H1 (cell line): ENCODE results near the gene TNFSF11. TPM values are rescaled to one million over a fixed set of nuclear protein-coding genes. Genes with fewer than 3 reads are reported as not detected.

Experiments used
- CTCF ChIA-PET: fragments of 300-600 bp; sonication (Branson Sonifier 250); formaldehyde crosslinking; loops from one replicate; lab custom pipeline; 2021; ENCODE audit not compliant: partially characterized antibody; lab: Charles Lee
- POLR2A ChIA-PET: fragments of 300-600 bp; sonication (Branson Sonifier 250); formaldehyde crosslinking; loops from one replicate; lab custom pipeline; 2021; ENCODE audit warnings: inconsistent platforms; ENCODE audit not compliant: partially characterized antibody; lab: Charles Lee
- DNase-seq, 2 experiments: peaks; one replicate each; pipeline versions ENCODE4 v3.0.0 to v3.0.0-alpha.2; 2010 to 2022; ENCODE audit warnings: low spot score in 2 of 2, low read depth in 1 of 2, mixed read lengths in 1 of 2
- FAIRE-seq: peaks from 2 replicates; lab custom pipeline; 2011; peaks lifted over from hg19 to GRCh38; lab: Jason Lieb, UNC
- H2AFZ ChIP-seq: 2 replicates; pipeline ENCODE4 v1.8.1; 2012; ENCODE audit warnings: low read length, inconsistent platforms
- H2AK5ac ChIP-seq: 2 replicates; pipeline ENCODE4 v1.6.1; 2013; ENCODE audit warnings: low read depth, low read length
- H2BK120ac ChIP-seq: replicated peaks from 2 replicates; pipeline ENCODE3; 2013; ENCODE audit warnings: low read depth, low read length, inconsistent platforms
- H2BK12ac ChIP-seq: 2 replicates; pipeline ENCODE4 v1.6.1; 2013; ENCODE audit warnings: low read depth, low read length
- H2BK15ac ChIP-seq: 2 replicates; pipeline ENCODE4 v1.6.1; 2013; ENCODE audit warnings: low read length
- H2BK20ac ChIP-seq: 2 replicates; pipeline ENCODE4 v1.6.1; 2013; ENCODE audit warnings: low read length
- H2BK5ac ChIP-seq: 2 replicates; pipeline ENCODE4 v1.6.1; 2013; ENCODE audit warnings: low read depth, low read length
- H3K14ac ChIP-seq: 2 replicates; pipeline ENCODE4 v1.6.1; 2013; ENCODE audit warnings: inconsistent platforms; ENCODE audit not compliant: insufficient read length
- H3K18ac ChIP-seq: 2 replicates; pipeline ENCODE4 v1.6.1; 2013; ENCODE audit warnings: low read length; ENCODE audit errors: extremely low read depth
- H3K23ac ChIP-seq: 2 replicates; pipeline ENCODE4 v1.6.1; 2013; ENCODE audit warnings: inconsistent platforms; ENCODE audit not compliant: insufficient read length
- H3K23me2 ChIP-seq: 2 replicates; pipeline ENCODE4 v1.6.1; 2013; ENCODE audit warnings: low read depth, low read length
- H3K27ac ChIP-seq: 2 replicates; pipeline ENCODE4 v1.6.1; 2011; ENCODE audit warnings: low read depth, low read length, inconsistent platforms
- H3K27me3 ChIP-seq, 4 experiments: replicated peaks in 1 of 4; 1 replicate in 1 of 4; 2 replicates in 3 of 4; pipeline versions ENCODE4 v1.6.1 to v1.8.1; 2011 to 2013; ENCODE audit warnings: low read length in 3 of 4, mild to moderate bottlenecking in 3 of 4, inconsistent platforms in 2 of 4, mixed read lengths in 2 of 4, moderate library complexity in 1 of 4; ENCODE audit not compliant: control insufficient read depth in 3 of 4, insufficient read depth in 3 of 4; ENCODE audit errors: extremely low read depth in 1 of 4
- H3K36me3 ChIP-seq, 4 experiments: 2 replicates each; pipeline versions ENCODE4 v1.6.1 to v1.8.1; 2011 to 2013; ENCODE audit warnings: mild to moderate bottlenecking in 4 of 4, low read length in 3 of 4, moderate library complexity in 2 of 4, control low read depth in 1 of 4, inconsistent platforms in 1 of 4; ENCODE audit not compliant: insufficient read depth in 4 of 4, control insufficient read depth in 2 of 4
- H3K4ac ChIP-seq: replicated peaks from 2 replicates; pipeline ENCODE3; 2013; ENCODE audit warnings: low read length, low read depth, mixed read lengths, inconsistent platforms; ENCODE audit not compliant: insufficient read length
- H3K4me1 ChIP-seq, 4 experiments: replicated peaks in 1 of 4; 1 replicate in 1 of 4; 2 replicates in 3 of 4; pipeline versions ENCODE4 v1.6.1 to v1.8.1; 2011 to 2013; ENCODE audit warnings: low read length in 3 of 4, inconsistent platforms in 2 of 4, mixed read lengths in 1 of 4; ENCODE audit not compliant: insufficient read depth in 4 of 4, control insufficient read depth in 3 of 4
- H3K4me2 ChIP-seq, 2 experiments: 2 replicates each; pipeline versions ENCODE4 v1.6.1 to v1.8.1; 2011 to 2013; ENCODE audit warnings: low read depth in 2 of 2, low read length in 2 of 2, control low read depth in 1 of 2, inconsistent platforms in 1 of 2, mild to moderate bottlenecking in 1 of 2; ENCODE audit not compliant: insufficient read depth in 1 of 2
- H3K4me3 ChIP-seq, 4 experiments: fragments of 200-600, 300-600 bp in 1 of 4; sonication (generic), shearing (Covaris generic), sonication (Bioruptor Twin) in 1 of 4; 2 replicates each; pipeline versions ENCODE4 v1.5.1 to v1.8.1; 2011 to 2016; ENCODE audit warnings: low read length in 4 of 4, low read depth in 3 of 4, control low read depth in 2 of 4, inconsistent platforms in 2 of 4, mild to moderate bottlenecking in 2 of 4, mixed read lengths in 1 of 4, moderate library complexity in 1 of 4; ENCODE audit not compliant: insufficient read depth in 2 of 4; ENCODE audit errors: extremely low read depth in 1 of 4
- H3K56ac ChIP-seq: replicated peaks from 2 replicates; pipeline ENCODE3; 2013; ENCODE audit warnings: low read depth, mild to moderate bottlenecking, mixed read lengths, low read length, inconsistent platforms; ENCODE audit not compliant: insufficient read length
- H3K79me1 ChIP-seq: 2 replicates; pipeline ENCODE4 v1.6.1; 2013; ENCODE audit warnings: low read depth, low read length, control low read depth
- H3K79me2 ChIP-seq, 2 experiments: 2 replicates each; pipeline versions ENCODE4 v1.6.1 to v1.8.1; 2012 to 2013; ENCODE audit warnings: low read length in 2 of 2, mild to moderate bottlenecking in 2 of 2, inconsistent platforms in 1 of 2; ENCODE audit not compliant: insufficient read depth in 2 of 2, control insufficient read depth in 1 of 2
- H3K9ac ChIP-seq, 4 experiments: replicated peaks in 1 of 4; 1 replicate in 1 of 4; 2 replicates in 3 of 4; pipeline versions ENCODE4 v1.6.1 to v1.8.1; 2011 to 2013; ENCODE audit warnings: low read depth in 3 of 4, low read length in 3 of 4, control low read depth in 2 of 4, mild to moderate bottlenecking in 2 of 4, moderate library complexity in 2 of 4, inconsistent platforms in 1 of 4; ENCODE audit errors: extremely low read depth in 1 of 4
- H3K9me3 ChIP-seq, 2 experiments: 2 replicates each; pipeline versions ENCODE4 v1.6.1 to v1.8.1; 2012 to 2013; ENCODE audit warnings: mild to moderate bottlenecking in 2 of 2, moderate library complexity in 2 of 2, control low read depth in 1 of 2, inconsistent platforms in 1 of 2, low read depth in 1 of 2, low read length in 1 of 2, mixed read lengths in 1 of 2; ENCODE audit not compliant: insufficient read depth in 2 of 2
- H4K20me1 ChIP-seq, 2 experiments: replicated peaks in 1 of 2; 2 replicates each; pipeline versions ENCODE3 to v1.8.1; 2011 to 2013; ENCODE audit warnings: inconsistent platforms in 2 of 2, low read length in 2 of 2, mild to moderate bottlenecking in 1 of 2; ENCODE audit not compliant: insufficient read depth in 2 of 2, control insufficient read depth in 1 of 2
- H4K5ac ChIP-seq: 2 replicates; pipeline ENCODE4 v1.6.1; 2013; ENCODE audit warnings: low read length, low read depth, mixed read lengths, inconsistent platforms; ENCODE audit not compliant: insufficient read length
- H4K8ac ChIP-seq: 2 replicates; pipeline ENCODE4 v1.8.0; 2013; ENCODE audit warnings: mild to moderate bottlenecking, moderate library complexity, low read length, inconsistent platforms; ENCODE audit not compliant: insufficient read depth; ENCODE audit errors: extremely low read depth
- H4K91ac ChIP-seq: replicated peaks from 2 replicates; pipeline ENCODE3; 2013; ENCODE audit warnings: low read length, mixed read lengths, inconsistent platforms; ENCODE audit not compliant: insufficient read length
- HDAC2 ChIP-seq, 2 experiments: fragments of 300-600 bp in 1 of 2; sonication (generic) in 1 of 2; IDR thresholded peaks; 2 replicates each; pipeline ENCODE4 v1.6.1; 2011 to 2012; ENCODE audit warnings: low read depth in 2 of 2, low read length in 2 of 2, mild to moderate bottlenecking in 2 of 2, moderate library complexity in 2 of 2, borderline replicate concordance in 1 of 2, inconsistent platforms in 1 of 2
- JUN ChIP-seq: IDR thresholded peaks from 2 replicates; pipeline ENCODE4 v1.6.1; 2011; ENCODE audit warnings: low read depth, mild to moderate bottlenecking, improper control_type of control experiment, low read length
- KDM1A ChIP-seq: fragments of 200-600, 300-600 bp; sonication (generic); IDR thresholded peaks from 2 replicates; pipeline ENCODE4 v1.7.1; 2016; ENCODE audit warnings: mild to moderate bottlenecking, low read length, borderline replicate concordance
- KDM5A ChIP-seq: fragments of 200-600 bp; IDR thresholded peaks from 2 replicates; pipeline ENCODE4 v1.7.1; 2012; ENCODE audit warnings: mild to moderate bottlenecking, low read length, inconsistent platforms, mixed read lengths
- PHF8 ChIP-seq: fragments of 200-600 bp; sonication (generic); conservative IDR thresholded peaks from 2 replicates; pipeline ENCODE4 v1.7.1; 2012; ENCODE audit warnings: low read depth, mild to moderate bottlenecking, inconsistent platforms, low read length, moderate library complexity
- POU5F1 ChIP-seq: IDR thresholded peaks from 2 replicates; pipeline ENCODE4 v1.6.1; 2011; ENCODE audit warnings: low read depth, mild to moderate bottlenecking, low read length, moderate library complexity
- RFX5 ChIP-seq: IDR thresholded peaks from 2 replicates; pipeline ENCODE4 v1.6.1; 2011; ENCODE audit warnings: low read depth, low read length, improper control_type of control experiment, borderline replicate concordance
- RNF2 ChIP-seq: fragments of 200-900, 300-1000 bp; sonication (generic); IDR thresholded peaks from 2 replicates; pipeline ENCODE4 v1.7.1; 2016; ENCODE audit warnings: borderline replicate concordance, low read depth, mild to moderate bottlenecking, antibody characterized with exemption, low read length; ENCODE audit not compliant: poor library complexity, severe bottlenecking; ENCODE audit errors: missing control alignments
- SIN3A ChIP-seq, 2 experiments: IDR thresholded peaks in 1 of 2; conservative IDR thresholded peaks in 1 of 2; 2 replicates each; pipeline ENCODE4 v1.6.1; 2011 to 2012; ENCODE audit warnings: low read length in 2 of 2, improper control_type of control experiment in 1 of 2, low read depth in 1 of 2, mild to moderate bottlenecking in 1 of 2
- TBP ChIP-seq: IDR thresholded peaks from 2 replicates; pipeline ENCODE4 v1.6.1; 2011; ENCODE audit warnings: low read depth, low read length, improper control_type of control experiment
- WGBS, 2 experiments: shearing (Covaris generic) in 1 of 2; methylation state at CpG; one replicate each; pipeline versions ENCODE4 v1.1.6 to v1.1.7; 2013 to 2015; ENCODE audit warnings: low lambda C conversion rate in 2 of 2, mixed read lengths in 2 of 2, inconsistent platforms in 1 of 2, low coverage in 1 of 2, missing lambda C conversion rate in 1 of 2; ENCODE audit not compliant: insufficient replicate concordance in 2 of 2, insufficient coverage in 1 of 2, insufficient read length in 1 of 2; ENCODE audit errors: extremely low coverage in 1 of 2, missing lambda C conversion rate in 1 of 2; 5-methylcytosine and 5-hydroxymethylcytosine counted together
- polyA plus RNA-seq, 7 experiments: library from polyadenylated mRNA; depleted of rRNA in 3 of 7; stranded (reverse) in 5 of 7; unstranded in 2 of 7; fragments of >200 nt in 5 of 7; fragments of 200-250 nt in 2 of 7; gene quantifications; 1 replicate in 5 of 7; 2 replicates in 1 of 7; 4 replicates in 1 of 7; pipeline versions ENCODE4 v1.2.1 to v1.2.3, GENCODE V29; 2011 to 2013; ENCODE audit warnings: missing spikeins in 2 of 7, mixed read lengths in 2 of 7
- total RNA-seq: library from RNA; stranded (reverse); fragmentation: NEBNext Ultra II Directional; extraction: Animal tissue kit (Norgen Biotek cat#: 25700); gene quantifications from 2 replicates; pipeline ENCODE4 v1.2.1, GENCODE V29; 2021
- TF ChIP-seq, protein P1 (sequence below): IDR thresholded peaks from 2 replicates; pipeline ENCODE4 v1.6.1; 2011; ENCODE audit warnings: low read length, improper control_type of control experiment
- TF ChIP-seq, protein P2 (sequence below): IDR thresholded peaks from 2 replicates; pipeline ENCODE4 v1.6.1; 2012; ENCODE audit warnings: inconsistent platforms

The TNFSF11 gene
- total and polyA plus RNA-seq, 2 of the 8 experiments (the other 6 are each of a cell fraction or from before 2014, with no cell fraction given), result 9.3 to 12.0 TPM

DNA sequence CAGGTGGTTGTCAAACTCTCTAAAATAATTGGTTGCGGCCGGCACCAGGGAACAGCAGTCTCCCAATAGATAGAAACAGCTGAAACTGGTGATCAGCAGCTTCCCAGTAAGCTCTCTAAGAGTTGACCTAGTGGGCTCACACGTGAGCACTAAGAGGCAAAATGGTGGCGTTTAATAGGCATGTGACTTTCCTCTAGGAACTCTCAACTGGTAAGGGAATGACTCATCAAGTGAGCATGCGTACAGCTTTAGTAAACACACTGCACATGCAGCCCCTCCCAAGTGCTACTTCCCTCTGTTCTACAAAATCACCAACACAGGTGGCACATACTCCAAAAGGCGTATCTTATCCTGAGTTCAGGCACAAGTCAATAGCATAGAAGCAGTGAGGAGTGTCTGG, 41.7 kb downstream of the TNFSF11 start:
- Histone ChIP-seq H2BK20ac (no peak overlapping the region), H4K91ac (no peak overlapping the region), H3K4me3 (no peak overlapping the region), H3K23me2 (peaks cover 3% of the 10 kb centered on the region; the same call in 1 of the 2 replicates), H3K9me3 (no peaks in the 10 kb centered on the region), H2AK5ac (no peak overlapping the region), H3K4me1 (peaks cover 0 to 7% (median 0%) of the 10 kb centered on the region in 4 experiments; a peak in 3 of 7 replicates), H3K79me1 (no peaks in the 10 kb centered on the region), H2BK15ac (peak overlapping the region; percentile 97), H3K27me3 (no peaks in the 10 kb centered on the region), H3K4me2 (no peak overlapping the region), H4K8ac (no peak overlapping the region), H2BK5ac (no peak overlapping the region), H2AFZ (no peak overlapping the region), H3K79me2 (no peaks in the 10 kb centered on the region), H2BK120ac (no peak overlapping the region), H3K36me3 (no peaks in the 10 kb centered on the region), H4K5ac (no peak overlapping the region), H3K9ac (no peak overlapping the region), H3K56ac (no peak overlapping the region), H3K27ac (no peak overlapping the region), H3K14ac (no peak overlapping the region), H3K18ac (no peak overlapping the region), H2BK12ac (no peak overlapping the region), H3K23ac (no peak overlapping the region), H4K20me1 (no peaks in the 10 kb centered on the region), H3K4ac (no peak overlapping the region)
- FAIRE-seq, result no peak
- DNase-seq, result no peak
- WGBS, 2 experiments, result 87% methylated on average over 6 of the region's 6 CpGs; no CpG with 5 or more reads in 1 of the 2 experiments
- ChIA-PET POLR2A (no interaction called here), CTCF (no interaction called here)
- no peak for TF ChIP-seq POU5F1
- TF ChIP-seq, protein P1, sequence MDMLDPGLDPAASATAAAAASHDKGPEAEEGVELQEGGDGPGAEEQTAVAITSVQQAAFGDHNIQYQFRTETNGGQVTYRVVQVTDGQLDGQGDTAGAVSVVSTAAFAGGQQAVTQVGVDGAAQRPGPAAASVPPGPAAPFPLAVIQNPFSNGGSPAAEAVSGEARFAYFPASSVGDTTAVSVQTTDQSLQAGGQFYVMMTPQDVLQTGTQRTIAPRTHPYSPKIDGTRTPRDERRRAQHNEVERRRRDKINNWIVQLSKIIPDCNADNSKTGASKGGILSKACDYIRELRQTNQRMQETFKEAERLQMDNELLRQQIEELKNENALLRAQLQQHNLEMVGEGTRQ, result no peak
- no peak for TF ChIP-seq KDM5A
- TF ChIP-seq TBP, result no peak
- TF ChIP-seq PHF8, result no peak
- TF ChIP-seq KDM1A, result no peak
- TF ChIP-seq RFX5, result no peak
- TF ChIP-seq SIN3A (conservative IDR thresholded peaks at IDR 0.05 in 1 of 2, IDR thresholded peaks at IDR 0.05 in 1 of 2; ENCODE audit: low read depth in 1 of 2, low read length in 2 of 2), result no peak
- TF ChIP-seq, protein P2, sequence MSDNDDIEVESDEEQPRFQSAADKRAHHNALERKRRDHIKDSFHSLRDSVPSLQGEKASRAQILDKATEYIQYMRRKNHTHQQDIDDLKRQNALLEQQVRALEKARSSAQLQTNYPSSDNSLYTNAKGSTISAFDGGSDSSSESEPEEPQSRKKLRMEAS, result no peak
- no peak for TF ChIP-seq JUN
- no peak for TF ChIP-seq RNF2
- TF ChIP-seq HDAC2 (IDR thresholded peaks at IDR 0.05; ENCODE audit: borderline replicate concordance in 1 of 2, low read depth in 2 of 2, low read length in 2 of 2), result no peak
